ENCODE results near the gene SORCS2. TPM values are rescaled to one million over a fixed set of nuclear protein-coding genes. Genes with fewer than 3 reads are reported as not detected.

The SORCS2 gene
- total RNA-seq, 6 donors from 2014 or later: 2.2 to 28.3 (median 7.2) TPM

GRCh38 chr4:7738458-7739076 lies 546.2 kb downstream of the SORCS2 start:
- Histone ChIP-seq H3K27me3 (peaks cover 0 to 6% (median 0%) of the 10 kb centered on the region in 4 donors), H3K9me3 (no peaks in the 10 kb centered on the region), H3K4me3 (no peak overlapping the region), H3K36me3 (no peaks in the 10 kb centered on the region), H3K4me1 (peaks cover 0 to 6% (median 3%) of the 10 kb centered on the region in 4 donors), H3K27ac (no peak overlapping the region)
- 90 to 95% methylated on average over 31 to 32 of the region's 32 CpGs for WGBS, 2 donors
- TF ChIP-seq POLR2AphosphoS5 (IDR thresholded peaks at IDR 0.05): no peak
- no peak for TF ChIP-seq EP300 (IDR thresholded peaks at IDR 0.05)
- no peak for TF ChIP-seq POLR2A (IDR thresholded peaks at IDR 0.05)
- no peak for TF ChIP-seq CTCF (IDR thresholded peaks at IDR 0.05)
- no peak for ATAC-seq (ENCODE audit: low FRiP score in 2 of 2)
- no peak for DNase-seq

- Histone ChIP-seq H3K27ac (no peak overlapping the region), H3K9me3 (no peaks in the 10 kb centered on the region), H3K4me3 (no peak overlapping the region), H3K4me1 (peaks cover 0 to 10% (median 6%) of the 10 kb centered on the region in 4 donors), H3K36me3 (no peaks in the 10 kb centered on the region), H3K27me3 (peaks cover 0 to 6% (median 0%) of the 10 kb centered on the region in 4 donors)
- no peak for ATAC-seq (ENCODE audit: low FRiP score in 2 of 2)
- 88 to 92% methylated on average over 9 to 23 of the region's 37 CpGs for WGBS, 2 donors
- TF ChIP-seq POLR2AphosphoS5 (IDR thresholded peaks at IDR 0.05): no peak
- TF ChIP-seq CTCF (IDR thresholded peaks at IDR 0.05): no peak
- TF ChIP-seq POLR2A (IDR thresholded peaks at IDR 0.05): no peak
- TF ChIP-seq EP300 (IDR thresholded peaks at IDR 0.05): no peak
- DNase-seq: no peak
Measured at GRCh38 chr4:7739077-7739917, 547.0 kb downstream of the SORCS2 start.

- Histone ChIP-seq H3K9me3 (no peaks in the 10 kb centered on the region), H3K36me3 (no peaks in the 10 kb centered on the region), H3K27ac (no peak overlapping the region), H3K4me1 (peaks cover 0 to 10% (median 3%) of the 10 kb centered on the region in 4 donors), H3K4me3 (no peak overlapping the region), H3K27me3 (no peaks in the 10 kb centered on the region)
- WGBS, 2 donors: 84 to 91% methylated on average over 12 to 28 of the region's 45 CpGs
- DNase-seq (no peak), ATAC-seq (ENCODE audit: low FRiP score in 2 of 2) (no peak)
- no peak for TF ChIP-seq EP300 (IDR thresholded peaks at IDR 0.05)
- no peak for TF ChIP-seq POLR2A (IDR thresholded peaks at IDR 0.05)
- TF ChIP-seq CTCF (IDR thresholded peaks at IDR 0.05): no peak
- no peak for TF ChIP-seq POLR2AphosphoS5 (IDR thresholded peaks at IDR 0.05)
Measured at GRCh38 chr4:7739918-7740865, 547.9 kb downstream of the SORCS2 start.

GRCh38 chr4:7740866-7741525 lies 548.7 kb downstream of the SORCS2 start:
- H3K27me3 ChIP-seq: no peaks in the 10 kb centered on the region
- H3K9me3 ChIP-seq: no peaks in the 10 kb centered on the region
- no peak overlapping the region for H3K27ac ChIP-seq
- 87 to 92% methylated on average over 15 to 19 of the region's 19 CpGs for WGBS, 2 donors
- no peak for TF ChIP-seq POLR2A (IDR thresholded peaks at IDR 0.05)
- TF ChIP-seq CTCF (IDR thresholded peaks at IDR 0.05): no peak
- no peak for TF ChIP-seq POLR2AphosphoS5 (IDR thresholded peaks at IDR 0.05)
- no peak for TF ChIP-seq EP300 (IDR thresholded peaks at IDR 0.05)
- no peaks in the 10 kb centered on the region for H3K36me3 ChIP-seq
- H3K4me3 ChIP-seq: no peak overlapping the region
- DNase-seq (no peak), ATAC-seq (ENCODE audit: low FRiP score in 2 of 2) (no peak)
- peaks cover 0 to 10% (median 3%) of the 10 kb centered on the region in 4 donors for H3K4me1 ChIP-seq
